ENCODE measurements around the gene SMOC1.

SMOC1 gene

GRCh38 chr14:69882915-69883314 lies 3.7 kb downstream of the SMOC1 start:
- TF ChIP-seq, protein P1, sequence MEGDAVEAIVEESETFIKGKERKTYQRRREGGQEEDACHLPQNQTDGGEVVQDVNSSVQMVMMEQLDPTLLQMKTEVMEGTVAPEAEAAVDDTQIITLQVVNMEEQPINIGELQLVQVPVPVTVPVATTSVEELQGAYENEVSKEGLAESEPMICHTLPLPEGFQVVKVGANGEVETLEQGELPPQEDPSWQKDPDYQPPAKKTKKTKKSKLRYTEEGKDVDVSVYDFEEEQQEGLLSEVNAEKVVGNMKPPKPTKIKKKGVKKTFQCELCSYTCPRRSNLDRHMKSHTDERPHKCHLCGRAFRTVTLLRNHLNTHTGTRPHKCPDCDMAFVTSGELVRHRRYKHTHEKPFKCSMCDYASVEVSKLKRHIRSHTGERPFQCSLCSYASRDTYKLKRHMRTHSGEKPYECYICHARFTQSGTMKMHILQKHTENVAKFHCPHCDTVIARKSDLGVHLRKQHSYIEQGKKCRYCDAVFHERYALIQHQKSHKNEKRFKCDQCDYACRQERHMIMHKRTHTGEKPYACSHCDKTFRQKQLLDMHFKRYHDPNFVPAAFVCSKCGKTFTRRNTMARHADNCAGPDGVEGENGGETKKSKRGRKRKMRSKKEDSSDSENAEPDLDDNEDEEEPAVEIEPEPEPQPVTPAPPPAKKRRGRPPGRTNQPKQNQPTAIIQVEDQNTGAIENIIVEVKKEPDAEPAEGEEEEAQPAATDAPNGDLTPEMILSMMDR (conservative IDR thresholded peaks at IDR 0.05; ENCODE audit: low read depth, low read length): no peak
- Histone ChIP-seq H3K4me1 (ENCODE audit: low read depth, poor library complexity, severe bottlenecking) (no peaks in the 10 kb centered on the region), H4K20me1 (ENCODE audit: insufficient read depth) (no peaks in the 10 kb centered on the region), H3K36me3 (ENCODE audit: insufficient read depth) (no peaks in the 10 kb centered on the region), H2AFZ (ENCODE audit: low read depth) (no peak overlapping the region), H3K4me3 (IDR thresholded peaks at IDR 0.05; ENCODE audit: insufficient read depth, low read depth, low read length) (no peak overlapping the region), H3K79me2 (ENCODE audit: insufficient read depth, low read depth) (no peaks in the 10 kb centered on the region), H3K27me3 (ENCODE audit: insufficient read depth, low read depth) (no peaks in the 10 kb centered on the region), H3K4me2 (no peak overlapping the region), H3K9ac (no peak overlapping the region), H3K27ac (no peak overlapping the region)

DNA sequence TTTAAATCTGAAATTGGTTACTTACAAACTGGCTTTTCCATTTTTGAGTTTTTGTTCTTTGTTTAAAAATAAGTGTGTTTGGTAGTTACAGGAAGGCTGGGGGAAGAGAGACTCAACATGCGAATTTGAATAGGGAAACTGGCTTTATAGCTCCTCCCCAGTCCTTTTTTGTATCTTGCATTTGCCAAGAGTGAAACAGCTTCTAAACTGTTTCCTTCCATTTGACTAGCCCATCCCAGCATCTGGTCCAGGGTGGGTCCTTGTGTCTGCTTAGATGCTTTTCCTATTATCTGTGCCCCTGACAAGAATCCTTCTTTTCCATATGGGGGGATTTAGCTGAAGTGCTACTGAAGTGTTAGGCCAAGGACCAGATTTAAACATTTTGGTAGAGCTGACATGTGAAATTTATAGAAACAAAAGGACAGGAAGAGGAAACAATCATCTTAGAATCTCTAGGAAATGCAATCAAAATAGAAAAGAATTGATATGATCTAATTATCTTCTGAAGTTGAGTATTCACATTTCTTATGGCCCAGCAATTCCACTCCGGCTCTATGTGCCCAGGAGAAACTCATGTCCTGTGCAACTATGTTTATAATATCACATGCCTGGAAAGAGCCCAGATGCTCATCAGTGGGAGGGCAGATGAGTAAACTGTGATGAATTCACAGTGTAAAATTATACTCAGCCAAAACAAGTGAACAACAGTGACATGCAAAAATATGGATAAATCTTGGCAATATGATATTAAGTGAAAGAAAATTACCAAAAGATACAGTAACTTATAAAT lies 7.4 kb downstream of the SMOC1 start:
- Histone ChIP-seq H4K20me1 (ENCODE audit: insufficient read depth) (no peaks in the 10 kb centered on the region), H3K27me3 (ENCODE audit: insufficient read depth, low read depth) (no peaks in the 10 kb centered on the region), H3K79me2 (ENCODE audit: insufficient read depth, low read depth) (no peaks in the 10 kb centered on the region), H3K36me3 (ENCODE audit: insufficient read depth) (no peaks in the 10 kb centered on the region), H2AFZ (ENCODE audit: low read depth) (no peak overlapping the region), H3K4me2 (no peak overlapping the region), H3K27ac (no peak overlapping the region), H3K4me3 (IDR thresholded peaks at IDR 0.05; ENCODE audit: insufficient read depth, low read depth, low read length) (no peak overlapping the region), H3K9ac (no peak overlapping the region), H3K4me1 (ENCODE audit: low read depth, poor library complexity, severe bottlenecking) (no peaks in the 10 kb centered on the region)
- TF ChIP-seq, protein P1 (conservative IDR thresholded peaks at IDR 0.05; ENCODE audit: low read depth, low read length): no peak

- H4K20me1 ChIP-seq (ENCODE audit: insufficient read depth): no peaks in the 10 kb centered on the region
- no peaks in the 10 kb centered on the region for H3K4me1 ChIP-seq (ENCODE audit: low read depth, poor library complexity, severe bottlenecking)
- H3K4me2 ChIP-seq: no peak overlapping the region
- H3K4me3 ChIP-seq (IDR thresholded peaks at IDR 0.05; ENCODE audit: insufficient read depth, low read depth, low read length): no peak overlapping the region
- no peaks in the 10 kb centered on the region for H3K79me2 ChIP-seq (ENCODE audit: insufficient read depth, low read depth)
- no peak overlapping the region for H3K27ac ChIP-seq
- H3K27me3 ChIP-seq (ENCODE audit: insufficient read depth, low read depth): no peaks in the 10 kb centered on the region
- TF ChIP-seq, protein P1 (conservative IDR thresholded peaks at IDR 0.05; ENCODE audit: low read depth, low read length): no peak
- H3K9ac ChIP-seq: no peak overlapping the region
- no peak overlapping the region for H2AFZ ChIP-seq (ENCODE audit: low read depth)
- H3K36me3 ChIP-seq (ENCODE audit: insufficient read depth): no peaks in the 10 kb centered on the region
These were observed 8.8 kb downstream of the SMOC1 start for GRCh38 chr14:69887740-69888657.

DNA sequence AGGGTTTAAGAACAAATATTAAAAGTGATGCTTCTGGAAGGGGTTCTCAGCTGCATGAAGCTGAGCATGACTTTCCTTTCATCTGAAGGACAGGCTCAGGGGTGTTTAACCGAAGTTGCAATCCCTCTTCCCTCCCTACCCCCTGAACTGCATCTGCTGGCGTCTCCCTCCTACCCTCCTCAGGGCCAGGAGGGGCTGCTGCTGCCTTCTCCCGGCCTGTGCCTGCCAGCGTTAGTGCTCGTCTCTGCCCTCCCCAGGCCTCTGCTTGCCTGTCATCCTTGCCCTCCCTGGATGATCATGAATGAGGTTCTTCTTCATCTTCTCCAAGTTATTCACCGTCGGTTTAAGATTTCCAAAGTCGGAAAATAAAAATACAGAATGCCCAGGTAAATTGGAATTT lies 12.2 kb downstream of the SMOC1 start:
- Histone ChIP-seq H3K4me2 (no peak overlapping the region), H3K27me3 (ENCODE audit: insufficient read depth, low read depth) (no peaks in the 10 kb centered on the region), H3K4me1 (ENCODE audit: low read depth, poor library complexity, severe bottlenecking) (no peaks in the 10 kb centered on the region), H3K9ac (no peak overlapping the region), H4K20me1 (ENCODE audit: insufficient read depth) (no peaks in the 10 kb centered on the region), H3K79me2 (ENCODE audit: insufficient read depth, low read depth) (no peaks in the 10 kb centered on the region), H3K27ac (no peak overlapping the region), H3K36me3 (ENCODE audit: insufficient read depth) (no peaks in the 10 kb centered on the region), H3K4me3 (IDR thresholded peaks at IDR 0.05; ENCODE audit: insufficient read depth, low read depth, low read length) (no peak overlapping the region), H2AFZ (ENCODE audit: low read depth) (no peak overlapping the region)
- TF ChIP-seq, protein P1 (conservative IDR thresholded peaks at IDR 0.05; ENCODE audit: low read depth, low read length): no peak
